ENCODE data around the gene NES.

The NES gene, protein sequence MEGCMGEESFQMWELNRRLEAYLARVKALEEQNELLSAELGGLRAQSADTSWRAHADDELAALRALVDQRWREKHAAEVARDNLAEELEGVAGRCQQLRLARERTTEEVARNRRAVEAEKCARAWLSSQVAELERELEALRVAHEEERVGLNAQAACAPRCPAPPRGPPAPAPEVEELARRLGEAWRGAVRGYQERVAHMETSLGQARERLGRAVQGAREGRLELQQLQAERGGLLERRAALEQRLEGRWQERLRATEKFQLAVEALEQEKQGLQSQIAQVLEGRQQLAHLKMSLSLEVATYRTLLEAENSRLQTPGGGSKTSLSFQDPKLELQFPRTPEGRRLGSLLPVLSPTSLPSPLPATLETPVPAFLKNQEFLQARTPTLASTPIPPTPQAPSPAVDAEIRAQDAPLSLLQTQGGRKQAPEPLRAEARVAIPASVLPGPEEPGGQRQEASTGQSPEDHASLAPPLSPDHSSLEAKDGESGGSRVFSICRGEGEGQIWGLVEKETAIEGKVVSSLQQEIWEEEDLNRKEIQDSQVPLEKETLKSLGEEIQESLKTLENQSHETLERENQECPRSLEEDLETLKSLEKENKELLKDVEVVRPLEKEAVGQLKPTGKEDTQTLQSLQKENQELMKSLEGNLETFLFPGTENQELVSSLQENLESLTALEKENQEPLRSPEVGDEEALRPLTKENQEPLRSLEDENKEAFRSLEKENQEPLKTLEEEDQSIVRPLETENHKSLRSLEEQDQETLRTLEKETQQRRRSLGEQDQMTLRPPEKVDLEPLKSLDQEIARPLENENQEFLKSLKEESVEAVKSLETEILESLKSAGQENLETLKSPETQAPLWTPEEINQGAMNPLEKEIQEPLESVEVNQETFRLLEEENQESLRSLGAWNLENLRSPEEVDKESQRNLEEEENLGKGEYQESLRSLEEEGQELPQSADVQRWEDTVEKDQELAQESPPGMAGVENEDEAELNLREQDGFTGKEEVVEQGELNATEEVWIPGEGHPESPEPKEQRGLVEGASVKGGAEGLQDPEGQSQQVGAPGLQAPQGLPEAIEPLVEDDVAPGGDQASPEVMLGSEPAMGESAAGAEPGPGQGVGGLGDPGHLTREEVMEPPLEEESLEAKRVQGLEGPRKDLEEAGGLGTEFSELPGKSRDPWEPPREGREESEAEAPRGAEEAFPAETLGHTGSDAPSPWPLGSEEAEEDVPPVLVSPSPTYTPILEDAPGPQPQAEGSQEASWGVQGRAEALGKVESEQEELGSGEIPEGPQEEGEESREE (N-terminal part only)

DNA sequence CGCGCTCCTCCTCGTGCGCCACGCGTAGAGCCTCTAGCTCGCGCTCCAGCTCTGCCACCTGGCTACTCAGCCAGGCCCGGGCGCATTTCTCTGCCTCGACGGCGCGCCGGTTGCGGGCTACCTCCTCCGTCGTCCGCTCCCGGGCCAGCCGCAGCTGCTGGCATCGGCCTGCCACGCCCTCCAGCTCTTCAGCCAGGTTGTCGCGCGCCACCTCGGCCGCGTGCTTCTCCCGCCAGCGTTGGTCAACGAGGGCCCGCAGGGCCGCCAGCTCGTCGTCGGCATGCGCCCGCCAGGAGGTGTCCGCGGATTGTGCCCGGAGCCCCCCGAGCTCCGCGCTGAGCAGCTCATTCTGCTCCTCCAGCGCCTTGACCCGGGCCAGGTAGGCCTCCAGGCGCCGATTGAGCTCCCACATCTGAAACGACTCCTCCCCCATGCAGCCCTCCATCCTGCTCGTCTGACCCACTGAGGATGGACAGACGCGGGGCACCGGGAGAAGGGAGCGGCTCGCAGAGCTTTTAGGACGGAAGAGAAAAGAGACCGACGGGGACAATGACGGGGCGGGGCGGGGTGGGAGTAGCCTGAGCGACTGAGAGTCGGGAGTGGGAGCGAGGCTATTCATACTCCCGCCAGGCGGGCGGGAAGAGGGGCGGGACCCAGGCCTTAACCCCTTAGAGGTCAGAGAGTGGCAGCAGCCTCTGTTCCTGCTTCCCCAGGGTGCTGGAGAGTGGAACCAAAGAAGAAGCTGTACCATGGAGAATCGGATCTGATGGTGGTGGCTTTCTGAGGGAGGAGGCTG, at the start of gene NES:
NES (minus strand) TSS at position 588 of the 796 bp plus-strand sequence; CDS start at position 445, 143 bp downstream.
- no peak for DNase-seq

DNA sequence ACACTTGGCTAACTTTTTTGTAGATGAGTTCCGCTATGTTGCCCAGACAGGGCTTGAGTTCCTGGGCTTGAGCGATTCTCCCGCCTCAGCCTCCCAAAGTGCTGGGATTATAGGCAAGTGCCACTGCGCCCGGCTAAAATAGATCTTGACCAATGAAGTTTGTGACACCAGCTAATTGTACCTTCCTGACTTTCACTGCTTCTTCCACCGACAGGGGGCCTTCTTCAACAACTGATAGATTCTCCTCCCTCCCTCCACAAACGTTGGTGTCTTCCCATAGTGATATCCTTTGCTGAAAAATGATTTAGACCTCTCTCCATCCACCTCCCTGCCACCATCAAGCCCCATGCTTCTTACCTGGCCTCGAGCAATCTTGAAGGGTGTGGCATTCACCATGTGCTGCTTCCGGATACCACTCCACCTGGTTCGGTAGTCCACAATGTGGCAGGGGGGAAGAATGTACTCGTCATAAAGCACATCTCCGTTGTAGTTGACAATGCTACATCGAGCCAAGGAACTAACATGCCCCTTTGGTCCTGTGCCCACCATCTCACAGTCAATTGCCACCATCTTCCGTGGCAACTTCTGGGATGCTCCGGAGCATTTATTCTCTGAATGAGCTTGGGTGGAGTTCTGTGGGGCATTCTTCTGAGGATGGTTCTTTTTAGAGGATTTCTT, 49.5 kb upstream of the NES start:
- peak; percentile 82 to 86 for DNase-seq

DNA sequence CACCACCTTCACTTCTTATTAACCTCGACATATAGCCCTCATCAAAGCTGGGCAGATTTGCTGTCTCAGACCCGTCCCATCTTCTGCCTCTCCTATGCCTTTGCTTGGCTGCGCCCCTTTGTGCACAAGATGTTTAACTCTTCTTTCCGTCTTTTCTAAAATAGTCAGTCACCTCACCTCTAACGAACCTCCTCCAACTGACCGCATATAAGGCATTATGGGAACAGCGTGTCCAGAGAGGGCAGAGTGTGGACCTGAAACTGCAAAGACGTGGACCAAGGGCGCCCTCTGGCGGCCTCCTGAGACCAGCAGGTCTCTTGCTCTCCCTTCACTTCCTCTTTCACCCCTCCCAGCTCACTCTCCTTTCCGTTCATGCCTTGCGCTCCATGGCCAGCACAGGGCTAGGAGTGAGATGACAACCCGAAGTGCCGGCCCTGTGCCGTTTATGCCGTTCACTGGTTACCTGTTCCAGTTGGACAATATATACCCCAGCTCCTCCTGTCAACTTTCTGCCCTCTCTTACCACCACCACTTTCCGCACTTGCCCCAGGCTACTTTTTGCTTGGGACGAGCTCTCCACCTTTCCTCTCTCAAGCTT, 48.6 kb upstream of the NES start:
- DNase-seq, result peak; percentile 89 to 92

DNA sequence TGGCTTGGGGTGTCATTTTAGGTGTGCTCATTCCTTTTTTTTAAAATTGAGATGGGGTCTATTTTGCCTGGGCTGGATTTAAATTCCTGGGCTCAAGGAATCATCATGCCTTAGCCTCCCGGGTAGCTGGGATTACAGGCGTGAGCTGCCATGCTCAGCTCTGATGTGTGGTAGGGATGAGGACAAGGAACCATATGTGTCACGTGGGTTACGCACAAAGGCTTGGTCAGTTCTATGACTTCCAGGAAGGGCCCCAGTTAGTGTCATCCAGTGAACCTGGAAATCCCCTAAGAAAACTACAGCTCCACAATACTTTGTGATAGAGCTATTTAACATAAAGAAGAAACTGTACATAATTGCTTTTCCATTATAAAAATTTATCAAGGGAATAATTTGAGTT, 44.3 kb upstream of the NES start:
- no peak for DNase-seq

DNA sequence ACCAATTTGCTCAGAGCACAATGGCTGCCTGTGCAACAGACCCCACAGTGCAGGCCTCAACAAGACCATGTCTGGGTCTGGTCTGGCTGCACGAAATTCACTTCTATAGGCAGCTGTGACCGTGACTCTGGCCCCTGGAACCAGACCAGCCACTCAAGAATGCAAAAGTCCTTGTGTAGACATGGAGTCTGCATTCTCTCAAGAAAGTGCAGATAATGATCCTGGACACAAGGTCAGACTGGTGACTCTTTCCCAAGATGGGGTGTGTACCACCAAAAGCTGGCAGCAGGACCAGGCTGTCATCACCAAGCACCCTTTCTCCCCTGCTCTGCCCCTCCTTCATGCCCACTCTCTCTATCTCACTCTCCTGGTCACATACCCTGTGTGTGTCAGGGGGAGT, 43.9 kb upstream of the NES start:
- DNase-seq, result no peak

DNA sequence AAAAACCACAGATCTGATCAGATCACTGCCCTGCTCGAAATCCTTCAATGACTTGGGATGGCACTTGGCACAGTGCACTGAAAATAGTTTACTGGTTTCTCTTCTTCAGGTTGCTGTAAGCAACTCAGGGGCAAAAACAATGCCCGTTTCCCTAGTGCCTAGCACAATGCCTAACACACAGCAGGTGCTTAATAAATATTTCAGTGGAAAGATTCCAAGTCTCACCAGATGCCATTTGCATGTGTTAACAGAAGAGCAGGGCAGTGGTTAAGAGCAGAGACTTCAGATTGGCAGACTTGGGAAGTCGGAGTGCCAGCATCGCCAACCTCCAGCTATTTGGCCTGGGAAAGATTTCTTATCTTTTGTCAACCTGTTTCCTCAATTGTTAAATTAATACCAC, 40.1 kb upstream of the NES start:
- DNase-seq, result no peak

DNA sequence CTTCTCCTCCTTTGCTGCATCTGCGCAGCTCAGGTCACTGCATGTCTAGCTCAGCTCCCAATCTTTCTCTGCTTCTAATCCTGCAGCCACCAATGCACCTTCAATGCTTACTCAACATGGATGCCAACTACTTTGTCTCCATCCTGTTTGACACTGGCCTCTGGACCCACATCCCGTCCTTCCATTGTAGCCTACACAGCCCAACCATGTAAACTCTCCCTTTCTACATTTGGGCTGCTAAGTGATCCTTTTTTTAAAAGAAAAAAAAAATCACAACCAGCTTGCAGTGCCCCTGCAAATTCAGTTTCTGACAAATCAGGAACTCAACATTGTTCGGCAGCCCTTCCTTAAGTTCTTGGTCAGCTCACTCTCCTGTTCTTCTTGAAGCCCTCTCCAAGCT, 37.6 kb upstream of the NES start:
- DNase-seq, result no peak

DNA sequence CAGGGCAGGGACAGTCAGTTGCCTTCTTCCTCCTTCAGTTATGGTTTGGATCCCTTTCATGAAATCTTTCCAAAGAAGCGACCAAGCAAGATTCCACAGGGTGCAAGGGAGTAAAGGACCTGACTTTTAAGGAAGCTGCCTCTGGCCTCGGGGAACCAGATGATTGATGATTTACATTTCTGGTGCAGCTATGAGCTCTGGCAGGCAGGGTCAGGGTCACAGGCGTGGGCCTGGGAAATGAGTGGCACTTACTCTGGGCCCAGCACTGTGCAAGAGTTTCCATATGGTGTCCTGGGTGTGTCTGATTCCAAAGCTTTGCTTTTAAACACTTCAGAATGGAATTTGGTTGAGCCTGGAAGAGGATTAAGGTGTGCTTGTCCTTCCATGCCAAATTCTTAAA, 35.4 kb upstream of the NES start:
- DNase-seq, result no peak

DNA sequence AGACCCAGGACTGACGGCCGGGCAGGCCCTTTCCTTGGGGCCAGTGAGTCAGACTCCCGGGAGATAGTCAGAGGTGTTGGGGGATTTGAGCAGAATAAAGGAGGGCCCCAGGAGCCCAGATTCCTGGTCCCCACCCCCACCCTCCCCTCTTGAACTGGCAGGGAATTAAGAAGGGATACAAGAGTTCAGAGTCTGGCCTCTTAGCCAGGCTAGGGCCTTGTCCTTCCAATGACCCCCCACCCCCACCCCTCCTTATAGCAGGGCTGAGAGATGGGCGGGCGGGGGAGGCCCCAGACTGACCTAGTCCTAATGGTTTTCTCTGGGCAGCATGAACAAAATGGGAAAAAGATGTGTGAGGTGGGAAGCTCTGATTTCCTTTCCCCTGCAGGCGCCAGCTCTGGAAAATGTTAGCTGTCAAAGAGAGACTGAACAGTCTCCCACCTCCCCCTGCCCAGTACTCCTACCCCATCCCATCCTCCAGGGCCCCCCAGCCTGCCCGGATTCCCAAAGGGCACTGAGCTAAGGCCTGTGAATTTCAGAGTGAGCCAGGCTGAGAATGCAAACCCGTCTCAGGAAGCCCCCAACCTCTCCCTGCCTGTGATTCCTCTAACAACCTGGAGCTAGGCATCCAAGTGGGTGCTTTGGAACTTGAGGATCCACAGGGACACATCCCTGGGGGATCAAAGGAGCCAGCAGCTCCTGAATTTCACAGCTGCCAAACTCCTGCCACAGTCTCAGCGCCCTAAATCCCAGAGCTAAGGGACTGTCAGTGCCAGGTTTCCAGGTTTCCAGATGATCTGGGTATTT, 34.0 kb upstream of the NES start:
- no peak for DNase-seq

DNA sequence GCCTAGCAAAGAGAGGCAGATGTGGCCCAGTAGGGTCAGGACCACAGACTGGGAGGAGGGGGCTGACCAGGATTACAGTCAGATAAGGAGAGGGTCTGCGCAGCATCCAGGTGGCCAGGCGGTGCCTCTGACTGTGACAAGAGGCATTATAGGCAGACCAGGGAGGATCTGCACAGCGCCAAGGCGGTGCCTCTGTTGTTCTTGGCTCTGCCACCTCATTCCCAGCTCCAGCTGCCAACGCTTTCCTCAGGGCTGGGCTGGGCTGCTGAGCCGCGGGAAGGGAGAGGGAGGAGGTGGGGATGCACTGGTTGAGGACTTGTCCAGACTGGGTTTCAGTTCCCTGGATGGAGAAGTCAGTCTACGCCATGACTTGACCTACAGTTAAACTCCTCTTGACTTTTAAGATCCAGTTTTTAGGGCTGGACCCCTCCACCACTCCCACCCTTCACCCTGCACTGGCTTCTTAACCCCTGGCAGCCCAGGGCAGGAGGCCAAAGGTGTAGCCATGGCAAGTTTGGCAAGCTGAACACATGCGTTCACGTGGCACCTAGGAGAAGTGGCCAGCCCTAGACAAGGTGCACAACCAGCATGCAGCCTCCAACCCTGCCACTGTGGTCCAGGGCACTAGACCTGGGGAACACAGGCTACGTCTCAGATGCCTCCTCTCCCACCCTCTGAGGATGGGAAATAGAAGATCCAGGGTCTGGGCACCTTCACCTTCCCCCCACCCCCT, 32.7 kb upstream of the NES start:
- DNase-seq, result no peak

DNA sequence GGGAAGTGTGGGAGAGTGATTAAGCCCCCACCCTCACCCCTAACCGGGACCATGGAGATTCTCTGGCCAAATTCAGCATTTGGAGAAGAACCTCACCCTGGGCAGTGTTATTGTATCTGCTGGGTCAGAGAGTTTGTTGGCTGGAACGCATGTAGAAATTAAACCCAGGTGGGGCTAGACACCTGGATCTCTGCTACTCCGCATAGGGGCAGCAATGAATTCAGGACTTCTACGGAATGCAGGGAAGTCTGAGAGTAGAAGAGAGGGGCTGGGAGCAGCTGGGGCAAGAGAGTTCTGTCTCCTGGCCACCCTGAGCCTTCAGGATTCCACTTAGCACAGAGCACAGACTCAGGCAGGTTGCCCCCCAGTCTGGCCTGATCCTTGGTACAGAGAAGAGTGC, 31.8 kb upstream of the NES start:
- no peak for DNase-seq

DNA sequence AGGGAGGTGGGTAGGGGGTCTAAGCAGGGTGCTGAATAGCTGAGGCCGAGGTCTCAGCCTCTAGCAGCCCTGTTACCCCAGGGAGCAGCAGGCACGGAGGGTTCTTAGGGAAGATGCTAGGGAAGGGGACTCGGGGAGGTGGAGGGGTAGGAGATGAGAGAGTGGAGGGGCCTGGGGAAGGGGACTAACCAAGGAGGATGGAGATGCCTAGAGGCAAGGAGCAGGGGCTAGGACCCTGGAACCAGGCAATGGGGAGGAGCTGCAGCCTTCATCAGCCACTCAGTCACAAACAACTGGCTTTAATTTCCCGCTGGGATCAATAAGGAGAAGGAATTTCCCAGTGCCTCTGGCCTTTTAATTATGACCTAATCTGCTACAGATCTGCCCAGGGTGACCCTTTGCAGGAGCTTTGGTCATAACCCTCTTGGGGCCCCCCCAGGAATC, 31.0 kb upstream of the NES start:
- DNase-seq, result no peak

DNA sequence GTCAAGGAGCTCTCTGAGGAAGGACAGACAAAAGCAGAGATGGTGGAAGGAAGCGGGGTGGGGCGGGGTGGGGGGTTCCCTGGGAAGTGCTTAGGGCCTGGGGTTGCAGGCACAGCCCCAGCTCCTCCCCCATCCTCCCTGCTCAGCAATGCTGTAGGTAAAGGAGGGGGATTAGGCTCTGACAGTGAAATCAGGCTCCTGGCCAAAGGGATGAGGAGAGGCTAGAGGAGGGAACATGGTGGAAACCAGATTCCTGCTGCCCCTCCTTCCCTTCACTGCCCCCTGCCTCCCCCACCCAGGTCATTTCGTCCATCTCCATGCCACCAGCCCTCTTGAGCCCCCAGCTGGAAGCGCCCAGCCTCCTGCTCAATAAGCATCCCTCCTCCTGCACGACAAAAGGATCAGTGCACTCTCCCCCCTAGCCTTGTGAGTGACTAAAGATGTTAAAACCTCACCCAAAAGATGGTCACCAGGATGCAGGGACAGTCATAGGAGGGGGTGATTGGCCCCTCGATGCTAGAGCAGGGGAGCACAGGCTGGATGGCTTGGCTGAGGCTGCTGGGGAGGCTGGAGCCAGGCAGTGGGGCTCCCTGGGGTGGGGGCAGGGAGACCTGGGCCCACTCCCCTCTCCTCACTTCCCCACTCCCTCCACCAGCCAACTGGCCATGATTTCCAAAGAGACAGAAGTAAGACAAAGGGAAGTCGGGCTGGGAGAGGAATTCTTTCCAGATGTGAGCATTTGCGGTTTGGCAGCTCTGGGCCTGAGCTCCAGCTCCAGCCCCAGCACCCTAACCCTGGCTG, 30.4 kb upstream of the NES start:
- DNase-seq, result no peak

DNA sequence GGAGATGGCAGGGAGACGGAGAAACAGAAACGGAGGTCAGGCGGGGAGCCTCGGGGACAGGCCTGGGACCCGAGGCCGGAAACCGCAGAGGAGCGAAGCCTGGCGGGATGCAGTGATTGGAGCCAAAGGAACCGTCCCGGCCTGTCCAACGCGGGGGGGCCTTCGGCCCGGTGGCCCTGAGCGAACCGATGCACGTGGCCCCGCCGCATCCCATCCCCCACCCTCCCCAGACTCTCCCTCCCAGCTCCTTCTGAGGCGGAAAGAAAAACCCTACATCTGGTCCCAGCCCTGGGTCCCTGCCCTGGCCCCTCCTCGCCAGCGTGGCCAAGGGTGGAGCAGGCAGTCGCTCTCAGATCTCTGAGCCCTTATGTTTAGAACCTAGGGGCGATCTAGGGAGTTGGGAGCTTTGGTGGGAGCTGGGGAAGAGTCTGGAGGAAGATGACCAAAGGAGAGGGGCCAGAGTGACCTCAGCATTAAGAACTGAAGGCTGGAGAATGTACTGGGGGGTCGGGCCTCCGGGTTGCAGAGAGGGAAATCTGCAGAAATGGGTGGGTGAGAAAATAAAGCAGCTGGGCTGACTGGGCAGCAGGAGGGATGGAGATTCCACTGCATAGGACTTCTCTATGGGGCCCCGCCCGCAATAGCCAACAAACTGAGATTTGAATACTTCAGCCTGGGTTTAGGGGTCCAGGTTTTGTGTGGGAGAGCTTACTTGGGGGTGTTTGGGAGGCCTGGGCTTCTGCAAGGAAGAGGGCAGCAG, 29.6 kb upstream of the NES start:
- no peak for DNase-seq

DNA sequence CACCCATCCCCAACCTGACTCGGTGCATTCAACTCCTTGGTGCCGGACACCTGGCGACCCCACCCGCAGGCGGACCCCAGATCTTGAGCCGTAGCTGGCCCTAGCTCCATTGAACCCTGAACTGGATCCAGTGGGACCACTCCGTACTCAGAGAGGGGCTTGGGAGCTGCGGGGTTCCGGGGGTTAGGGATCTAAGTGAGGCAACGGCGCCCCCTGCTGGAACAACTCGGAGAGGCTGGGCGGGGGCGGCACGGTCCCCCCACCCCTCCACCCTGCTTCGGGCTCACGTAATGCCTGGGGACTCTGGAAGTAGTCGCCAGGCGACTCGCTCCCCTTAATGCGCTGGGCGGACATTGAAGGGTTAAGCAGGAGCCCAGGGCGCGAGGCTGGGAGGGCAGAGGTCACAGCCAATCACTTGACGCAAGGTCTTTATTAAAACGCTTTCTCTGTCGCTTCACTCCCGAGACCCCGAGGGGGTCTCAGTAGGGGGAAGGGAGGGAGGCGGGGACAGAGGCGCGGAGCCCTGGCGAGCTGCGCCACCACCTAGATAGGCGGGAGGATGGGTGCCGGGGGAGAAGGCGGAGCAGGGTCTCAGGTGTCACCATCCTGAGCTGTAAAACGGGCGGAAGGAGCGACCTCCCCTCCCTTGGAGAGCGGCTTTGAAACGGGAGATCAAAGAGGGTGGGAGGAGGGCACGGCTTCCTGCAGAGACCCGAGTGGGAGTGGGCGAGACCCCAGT, 28.9 kb upstream of the NES start:
- DNase-seq, result peak; percentile 18 to 43

DNA sequence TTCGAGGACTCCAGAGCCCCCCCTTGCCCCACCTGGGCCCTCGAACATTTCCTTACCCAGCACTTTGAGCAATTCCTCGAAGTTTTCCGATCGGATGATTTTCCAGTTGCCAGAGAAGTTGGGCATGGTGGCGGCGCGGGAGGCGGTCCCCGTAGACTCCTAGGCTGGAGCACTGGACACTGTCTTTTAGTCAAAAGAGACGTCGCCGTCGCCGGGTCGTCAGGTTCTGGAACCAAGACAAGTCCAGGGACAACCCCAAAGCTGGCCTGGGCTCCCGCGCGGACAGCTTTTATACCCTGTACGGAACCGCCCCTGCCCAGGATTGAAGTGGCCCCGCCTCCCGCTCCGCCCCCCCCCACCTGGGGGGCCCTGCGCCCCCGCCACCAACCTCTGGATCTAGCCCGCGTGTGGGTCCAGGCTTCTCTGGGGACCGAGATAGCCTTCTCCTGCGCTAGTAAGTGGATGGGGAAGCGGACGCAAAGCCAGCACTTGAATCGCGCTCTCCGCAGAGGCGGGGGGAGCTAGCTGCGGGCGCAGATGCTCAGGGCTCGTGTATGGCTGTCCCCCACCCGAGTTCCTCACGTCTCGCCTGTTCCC, 28.2 kb upstream of the NES start, which contains the start of gene CRABP2:
CRABP2 (minus strand) TSS at position 263 of the 597 bp plus-strand sequence; CDS start at position 126, 137 bp downstream.
- no peak for DNase-seq

DNA sequence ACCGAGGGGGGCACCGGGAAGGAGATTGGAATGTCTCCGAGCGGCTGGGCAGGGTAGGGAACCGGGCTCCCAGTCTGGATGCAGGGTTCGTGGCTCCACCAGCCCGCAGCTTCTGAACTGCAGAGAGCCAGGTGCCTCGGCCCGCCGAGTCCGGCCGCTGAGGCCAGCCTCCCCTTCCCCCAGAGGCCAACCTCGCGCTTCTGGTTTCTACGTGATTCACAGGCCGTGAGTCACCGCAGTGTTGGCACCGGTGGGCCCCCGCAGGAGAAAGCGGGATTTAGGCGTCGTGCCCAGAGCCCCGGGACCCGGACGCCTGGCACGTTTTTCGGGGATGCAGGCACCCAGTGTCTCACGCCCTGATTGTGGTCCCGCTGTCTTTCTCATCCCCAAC, 27.7 kb upstream of the NES start:
- DNase-seq, result no peak
